Stimulated activated CD4-positive, alpha-beta T cell treated with anti-CD3 and anti-CD28 coated beads, TNF-alpha, amount 100 ng/mL, for 24 hours (primary cell): ENCODE measurements around the gene GDPD5.

ENCODE experiments used
- DNase-seq, 3 experiments: peaks; one replicate each; pipeline ENCODE4 v3.0.0-alpha.2; 2020; ENCODE audit warnings: low read depth in 3 of 3

Gene GDPD5

GRCh38 chr11:75399344-75400145 is 126.2 kb downstream of the GDPD5 start, which contains the start of gene RPS3:
Gene RPS3, plus strand, starts transcription at chr11:75399518. Its CDS starts 30 bp downstream, at chr11:75399548.
- DNase-seq: peak; percentile 75 to 88 (median 81)

GRCh38 chr11:75398906-75399305 is 126.8 kb downstream of the GDPD5 start:
- no peak for DNase-seq

GRCh38 chr11:75394085-75394840 is 131.5 kb downstream of the GDPD5 start:
- no peak for DNase-seq

- DNase-seq: no peak
These were observed 135.8 kb downstream of the GDPD5 start for GRCh38 chr11:75389925-75390324.

- DNase-seq: no peak
These were observed 136.5 kb downstream of the GDPD5 start for GRCh38 chr11:75389276-75389605.

DNA sequence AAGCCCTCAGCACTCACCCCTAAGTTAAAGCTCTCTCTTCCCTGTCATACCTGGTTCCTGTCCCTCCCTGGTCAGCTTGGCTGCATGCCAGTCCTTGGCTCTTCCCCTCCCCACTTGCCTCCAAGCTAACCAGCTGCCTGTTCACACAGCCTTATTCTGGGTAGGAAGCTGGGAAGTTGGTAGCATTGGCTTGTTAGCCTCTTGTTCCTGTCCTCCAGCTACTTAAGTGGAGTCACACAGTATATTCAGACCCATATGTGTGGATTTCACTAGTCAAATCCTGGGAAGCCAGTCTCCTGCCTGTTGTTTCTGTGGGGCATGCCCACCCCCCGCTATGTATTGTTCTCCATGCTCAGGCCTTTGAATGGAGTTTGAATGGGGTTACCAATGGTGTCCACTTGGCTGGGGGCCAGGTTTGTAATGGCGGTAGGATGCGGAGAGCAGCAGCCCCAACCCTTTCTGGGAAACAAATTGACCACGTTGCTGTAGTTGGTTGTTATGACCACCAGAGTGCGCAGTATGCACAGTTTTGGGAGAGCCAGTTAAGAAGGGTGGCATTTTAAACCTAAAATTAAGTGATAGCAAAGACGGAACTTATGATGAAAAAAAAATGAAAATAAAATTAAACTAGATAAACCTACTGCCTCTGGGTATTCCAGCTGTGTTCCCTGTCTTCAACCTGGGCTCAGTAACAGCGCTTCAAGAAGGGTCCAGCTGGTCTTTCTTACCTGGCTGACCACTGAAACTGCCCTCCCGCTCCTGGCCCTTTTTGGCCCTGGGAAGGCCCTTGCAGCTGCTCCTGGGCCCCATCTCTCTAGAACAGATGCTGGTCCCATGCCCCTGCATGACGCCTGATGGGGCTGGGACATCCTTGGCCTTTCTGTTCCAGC is 137.1 kb downstream of the GDPD5 start:
- DNase-seq: peak; percentile 38 to 60 (median 55)

GRCh38 chr11:75387736-75388294 is 137.9 kb downstream of the GDPD5 start:
- no peak for DNase-seq

DNA sequence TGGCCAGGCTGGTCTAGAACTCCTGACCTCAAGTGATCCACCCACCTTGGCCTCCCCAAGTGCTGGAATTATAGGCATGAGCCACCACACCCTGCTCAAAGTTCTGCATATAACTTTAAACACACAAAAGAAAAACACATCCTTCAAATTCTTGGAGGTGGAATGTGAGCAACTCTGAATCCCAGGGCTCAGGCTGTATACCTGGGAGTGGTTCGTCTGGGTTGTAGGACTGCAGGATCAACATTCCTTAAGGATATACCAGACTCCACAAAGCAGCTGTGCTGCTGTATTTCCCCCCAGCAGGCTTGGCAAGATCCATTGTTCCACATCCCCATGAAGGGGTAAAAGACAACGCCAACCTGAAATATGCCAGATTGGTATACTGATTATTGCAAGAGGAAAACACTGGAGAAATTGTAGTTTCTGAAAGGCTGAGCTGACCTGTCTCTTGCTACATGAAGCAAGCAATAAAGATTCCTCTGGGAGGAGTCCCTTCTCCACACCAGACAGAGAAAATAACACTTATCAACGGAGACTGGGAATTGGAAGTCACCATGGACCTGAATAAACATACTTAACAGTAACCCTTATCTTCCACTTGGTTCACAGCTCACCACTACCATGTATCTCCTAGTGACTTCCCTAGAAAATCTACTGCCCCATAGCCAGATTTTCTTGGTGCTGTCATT is 138.7 kb downstream of the GDPD5 start:
- DNase-seq: no peak
